DMS 273 (cell line): Measurements from ENCODE around the gene USP48.
"Not testable (repeated sequence)": the region's sequence is repeated elsewhere in the genome, so short reads cannot be mapped to it uniquely, and the experiment has no call there.

ENCODE experiments used
- DNase-seq: peaks from one replicate; lab custom pipeline; 2025; ENCODE audit not compliant: unreplicated experiment; lab: John Stamatoyannopoulos, UW

USP48 gene

GRCh38 chr1:21776925-21777324 lies 6.0 kb downstream of the USP48 start:
- not testable (repeated sequence) for DNase-seq

- DNase-seq: no peak
These were observed 6.9 kb downstream of the USP48 start for GRCh38 chr1:21775985-21776562.

DNA sequence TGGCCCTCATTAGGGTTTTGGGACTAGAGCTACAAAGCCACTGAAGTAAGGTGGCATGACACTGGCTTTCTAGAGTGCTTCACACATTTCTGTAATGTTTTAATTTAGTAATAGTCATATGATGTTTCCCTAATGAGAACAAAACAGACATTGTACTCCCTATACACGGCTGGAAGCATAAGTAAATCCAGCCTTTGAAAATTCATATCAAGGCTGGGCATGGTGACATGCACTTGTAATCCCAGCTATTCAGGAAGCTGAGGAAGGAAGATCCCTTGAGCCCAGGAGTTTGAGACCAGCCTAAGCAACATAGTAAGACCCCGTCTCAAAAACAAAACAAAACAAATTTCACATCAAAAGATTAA lies 7.4 kb downstream of the USP48 start:
- no peak for DNase-seq

DNA sequence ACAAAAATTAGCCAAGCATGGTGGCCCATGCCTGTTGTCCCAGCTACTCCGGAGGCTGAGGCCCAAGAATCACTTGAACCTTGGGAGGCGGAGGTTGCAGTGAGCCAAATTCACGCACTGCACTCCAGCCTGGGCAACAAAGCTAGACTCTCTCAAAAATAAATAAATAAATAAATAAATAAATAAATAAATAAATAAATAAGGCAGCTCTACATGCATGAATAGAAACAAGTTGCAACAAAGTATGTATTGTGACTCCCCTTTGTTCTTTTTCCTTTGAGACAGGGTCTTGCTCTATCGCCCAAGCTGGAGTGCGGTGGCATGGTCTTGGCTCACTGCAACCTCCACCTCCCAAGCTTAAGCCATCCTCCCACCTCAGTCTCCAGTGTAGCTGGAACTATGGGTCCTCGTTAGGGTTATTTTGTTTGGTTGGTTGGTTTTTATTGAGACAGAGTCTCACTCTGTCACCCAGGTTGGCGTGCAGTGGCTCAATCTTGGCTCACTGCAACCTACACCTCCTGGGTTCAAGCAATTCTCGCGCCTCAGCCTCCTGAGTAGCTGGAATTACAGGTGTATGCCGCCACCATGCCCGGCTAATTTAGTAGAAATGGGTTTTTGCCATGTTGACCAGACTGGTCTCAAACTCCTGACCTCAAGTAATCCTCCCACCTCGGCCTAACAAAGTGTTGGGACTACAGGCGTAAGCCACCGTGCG lies 8.0 kb downstream of the USP48 start:
- no peak for DNase-seq

GRCh38 chr1:21773585-21773984 lies 9.4 kb downstream of the USP48 start:
- no peak for DNase-seq

DNA sequence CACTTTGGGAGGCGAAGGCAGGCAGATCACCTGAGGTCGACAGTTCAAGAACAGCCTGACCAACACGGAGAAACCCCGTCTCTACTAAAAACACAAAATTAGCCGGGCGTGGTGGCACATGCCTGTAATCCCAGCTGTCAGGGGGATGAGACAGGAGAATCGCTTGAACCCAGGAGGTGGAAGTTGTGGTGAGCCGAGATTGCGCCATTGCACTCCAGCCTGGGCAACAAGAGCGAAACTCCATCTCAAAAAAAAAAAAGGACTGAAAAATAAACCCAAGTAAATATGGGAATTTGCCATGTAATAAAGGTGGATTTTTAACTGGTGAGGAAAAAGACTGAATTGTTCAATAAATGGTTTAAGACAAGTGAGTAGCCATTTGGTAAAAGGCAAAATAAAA lies 11.3 kb downstream of the USP48 start:
- not testable (repeated sequence) for DNase-seq

DNA sequence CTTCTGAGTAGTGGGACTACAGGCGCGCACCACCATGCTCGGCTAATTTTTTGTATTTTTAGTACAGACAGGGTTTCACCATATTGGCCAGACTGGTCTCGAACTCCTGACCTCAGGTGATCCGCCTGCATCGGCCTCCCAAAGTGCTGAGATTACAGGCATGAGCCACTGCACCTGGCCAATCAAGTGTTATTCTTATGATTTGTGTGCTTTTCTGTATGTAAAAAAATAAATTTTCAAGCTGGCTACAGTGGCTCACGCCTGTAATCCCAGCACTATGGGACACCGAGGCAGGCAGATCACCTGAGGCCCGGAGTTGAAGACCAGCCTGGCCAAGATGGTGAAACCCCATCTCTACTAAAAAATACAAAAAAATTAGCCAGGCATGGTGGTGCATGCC lies 12.3 kb downstream of the USP48 start:
- not testable (repeated sequence) for DNase-seq

DNA sequence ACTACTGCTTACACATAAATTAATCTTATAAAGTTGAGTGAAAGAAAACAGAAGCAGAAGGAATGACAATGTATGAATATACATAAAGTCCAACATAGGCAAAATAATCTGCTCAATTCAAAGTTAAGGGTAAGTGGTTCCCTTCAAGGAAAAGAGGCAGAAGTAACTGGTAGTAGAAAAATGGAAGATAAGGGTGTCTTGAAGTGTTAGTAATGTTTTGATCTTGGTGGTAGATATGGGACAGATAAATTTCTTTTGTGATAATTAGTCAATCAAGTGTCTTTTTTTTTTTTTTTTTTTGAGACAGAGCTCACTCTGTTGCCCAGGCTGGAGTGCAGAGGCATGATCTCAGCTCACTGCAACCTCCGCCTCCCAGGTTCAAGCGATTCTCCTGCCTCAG lies 12.7 kb downstream of the USP48 start:
- DNase-seq: no peak

DNA sequence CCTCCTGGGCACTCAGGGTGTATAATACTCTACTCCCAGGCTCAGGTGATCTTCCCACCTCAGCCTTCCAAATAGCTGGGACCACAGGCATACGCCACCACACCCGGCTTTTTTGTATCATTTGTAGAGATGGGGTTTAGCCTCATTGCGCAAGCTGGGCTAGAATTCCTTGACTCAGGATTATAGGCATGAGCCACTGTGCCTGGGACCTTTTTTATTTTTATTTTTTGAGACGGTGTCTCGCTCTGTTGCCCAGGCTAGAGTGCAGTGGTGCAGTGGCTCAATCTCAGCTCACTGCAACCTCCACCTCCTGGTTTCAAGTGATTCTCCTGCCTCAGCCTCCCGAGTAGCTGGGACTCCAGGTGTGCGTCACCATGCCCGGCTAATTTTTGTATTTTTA lies 15.8 kb downstream of the USP48 start:
- not testable (repeated sequence) for DNase-seq

- DNase-seq: no peak
These were observed 16.7 kb downstream of the USP48 start for GRCh38 chr1:21766210-21766609.

DNA sequence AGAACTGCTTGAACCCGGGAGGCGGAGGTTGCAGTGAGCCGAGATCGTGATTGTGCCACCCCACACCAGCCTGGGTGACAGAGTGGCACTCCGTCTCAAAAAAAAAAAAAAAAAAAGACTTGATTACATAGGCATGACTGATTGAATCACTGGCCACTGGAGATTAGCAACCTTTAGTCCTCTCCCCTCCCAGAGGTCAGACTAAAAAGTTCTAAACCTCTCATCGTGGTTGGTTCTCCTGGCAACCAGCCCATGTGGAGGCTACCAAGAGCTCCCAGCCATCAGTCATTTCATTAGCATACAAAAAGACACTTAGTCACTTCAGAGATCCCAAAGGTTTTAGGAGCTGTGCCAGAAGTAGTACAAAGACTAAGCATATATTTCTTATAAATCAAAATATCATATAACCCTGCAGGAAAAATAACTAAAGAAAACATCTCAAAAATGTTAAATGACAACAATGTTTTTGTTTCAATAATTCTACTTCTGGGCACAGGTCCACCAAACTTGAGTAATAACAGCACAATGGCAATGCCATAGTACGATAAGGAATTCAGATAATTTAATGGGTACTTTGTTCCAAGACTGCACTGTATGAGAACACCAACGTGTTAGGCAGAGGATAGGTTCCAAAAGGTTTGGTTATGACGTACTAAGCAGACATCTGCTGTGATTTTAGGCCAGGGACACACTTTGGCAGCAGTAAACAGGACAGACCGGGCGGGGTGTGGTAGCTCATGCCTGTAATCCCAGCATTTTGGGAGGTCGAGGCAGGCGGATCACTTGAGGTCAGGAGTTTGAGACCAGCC lies 18.1 kb downstream of the USP48 start:
- peak; percentile 63 for DNase-seq

DNA sequence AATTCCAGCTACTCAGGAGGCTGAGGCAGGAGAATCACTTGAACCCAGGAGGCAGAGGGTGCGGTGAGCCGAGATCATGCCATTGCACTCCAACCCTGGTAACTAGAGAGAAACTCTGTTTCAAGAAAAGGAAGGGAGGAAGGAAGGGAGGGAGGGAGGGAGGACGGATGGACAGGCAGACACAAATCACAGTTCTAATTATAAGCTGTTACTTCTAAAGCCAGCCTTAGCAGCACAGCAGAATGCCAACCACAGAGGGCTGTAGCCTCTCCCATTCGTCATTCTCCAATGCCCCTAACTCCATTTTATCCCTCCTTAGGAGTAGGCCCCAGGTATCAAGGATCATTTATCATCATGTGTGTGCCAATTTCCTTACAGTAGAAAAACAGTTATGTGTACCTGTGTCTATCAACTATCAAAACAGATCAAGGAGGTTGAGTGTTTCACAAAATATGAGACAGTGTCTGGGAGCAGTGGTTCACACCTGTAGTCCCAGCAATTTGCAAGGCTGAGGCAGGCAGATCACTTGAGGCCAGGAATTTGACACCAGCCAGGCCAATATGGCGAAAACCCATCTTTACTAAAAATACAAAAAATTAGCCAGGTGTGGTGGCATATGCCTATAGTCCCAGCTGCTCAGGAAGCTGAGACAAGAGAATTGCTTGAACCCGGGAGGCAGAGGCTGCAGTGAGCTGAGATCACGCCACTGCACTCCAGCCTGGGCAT lies 19.1 kb downstream of the USP48 start:
- DNase-seq: no peak

DNA sequence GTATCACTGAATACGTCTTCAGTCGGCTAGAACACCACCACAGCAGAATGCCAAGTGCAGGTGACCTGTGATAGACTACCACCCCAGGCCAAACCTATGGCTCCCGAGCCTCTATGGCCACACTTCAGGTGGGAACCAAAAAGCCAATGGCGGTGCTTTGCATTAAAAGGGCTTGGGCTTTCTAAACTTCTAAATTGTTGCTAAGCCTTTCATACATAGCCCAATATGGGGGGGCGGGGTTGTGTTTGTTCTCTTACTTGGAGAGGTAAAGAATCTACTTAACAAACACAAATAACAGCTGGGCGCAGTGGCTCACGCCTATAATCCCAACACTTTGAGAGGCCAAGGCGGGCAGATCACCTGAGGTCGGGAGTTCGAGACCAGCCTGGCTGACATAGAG lies 19.7 kb downstream of the USP48 start:
- no peak for DNase-seq

GRCh38 chr1:21762022-21762404 lies 20.9 kb downstream of the USP48 start:
- DNase-seq: no peak

DNA sequence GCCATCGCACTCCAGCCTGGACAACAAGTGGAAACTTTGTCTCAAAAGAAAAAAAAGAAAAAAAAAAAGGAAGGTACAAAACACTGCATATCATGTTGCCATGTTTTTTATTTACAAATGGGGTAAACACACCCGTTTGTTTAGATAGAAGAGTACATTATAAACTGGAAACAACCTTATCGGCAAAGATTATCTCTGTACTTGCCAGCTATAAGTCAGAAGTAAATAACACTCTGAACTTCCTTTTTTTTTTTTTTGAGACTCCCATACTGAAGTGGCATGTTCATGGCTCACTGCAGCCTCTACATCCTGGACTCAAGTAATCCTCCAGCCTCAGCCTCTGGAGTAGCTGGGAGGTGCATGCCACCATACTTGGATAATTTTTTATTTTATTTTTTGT lies 21.9 kb downstream of the USP48 start:
- DNase-seq: no peak

GRCh38 chr1:21759818-21760217 lies 23.1 kb downstream of the USP48 start:
- DNase-seq: no peak

GRCh38 chr1:21759182-21759581 lies 23.8 kb downstream of the USP48 start:
- no peak for DNase-seq

DNA sequence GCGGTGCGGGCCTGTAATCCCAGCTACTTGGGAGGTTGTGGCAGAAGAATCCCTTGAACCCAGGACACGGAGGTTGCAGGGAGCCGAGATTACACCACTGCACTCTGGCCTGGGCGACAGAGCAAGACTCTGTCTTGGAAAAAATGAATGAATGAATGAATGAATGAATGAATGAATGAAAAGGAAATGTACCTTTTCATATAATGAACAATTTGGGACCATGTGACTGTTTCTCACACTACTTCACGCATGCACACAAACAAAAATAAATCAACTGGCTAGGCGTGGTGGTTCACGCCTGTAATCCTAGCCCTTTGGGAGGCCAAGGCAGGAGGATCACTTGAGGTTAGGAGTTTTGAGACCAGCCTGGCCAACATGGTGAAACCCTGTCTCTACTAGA lies 24.3 kb downstream of the USP48 start:
- no peak for DNase-seq

- no peak for DNase-seq
These were observed 26.4 kb downstream of the USP48 start for GRCh38 chr1:21756393-21757089.

DNA sequence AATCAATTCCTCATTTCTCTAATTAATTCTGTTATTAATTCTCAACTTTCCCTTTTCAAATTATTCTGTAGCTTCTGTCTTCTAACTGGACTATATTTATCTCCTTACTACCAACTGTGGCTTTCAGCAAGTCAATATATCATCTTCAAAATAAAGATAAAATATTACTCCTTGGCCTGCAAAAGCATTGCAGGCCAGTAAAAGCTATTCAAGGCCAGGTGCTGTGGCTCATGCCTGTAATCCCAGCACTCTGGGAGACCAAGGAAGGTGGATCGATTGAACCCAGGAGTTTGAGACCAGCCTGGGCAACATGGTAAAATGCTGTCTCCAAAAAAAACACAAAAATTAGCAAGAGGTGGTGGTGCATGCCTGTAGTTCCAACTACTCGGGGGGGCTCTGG lies 27.9 kb downstream of the USP48 start:
- DNase-seq: no peak

GRCh38 chr1:21754583-21754982 lies 28.4 kb downstream of the USP48 start:
- no peak for DNase-seq
